B cell (primary cell): Measurements from ENCODE around the gene LYRM2.
"Not testable (repeated sequence)": the region's sequence is repeated elsewhere in the genome, so short reads cannot be mapped to it uniquely, and the experiment has no call there.

ENCODE experiments used
- EZH2 ChIP-seq: IDR thresholded peaks from 2 replicates; pipeline ENCODE4 v1.6.1; 2012; ENCODE audit warnings: borderline replicate concordance, low read depth, mild to moderate bottlenecking, moderate library complexity, low read length; ENCODE audit not compliant: insufficient read depth, poor library complexity, severe bottlenecking
- TF ChIP-seq, protein P1 (sequence below): fragments of 200-600 bp; IDR thresholded peaks from one replicate; pipeline ENCODE4 v1.8.0; 2022; ENCODE audit warnings: antibody characterized with exemption, mild to moderate bottlenecking

DNA sequence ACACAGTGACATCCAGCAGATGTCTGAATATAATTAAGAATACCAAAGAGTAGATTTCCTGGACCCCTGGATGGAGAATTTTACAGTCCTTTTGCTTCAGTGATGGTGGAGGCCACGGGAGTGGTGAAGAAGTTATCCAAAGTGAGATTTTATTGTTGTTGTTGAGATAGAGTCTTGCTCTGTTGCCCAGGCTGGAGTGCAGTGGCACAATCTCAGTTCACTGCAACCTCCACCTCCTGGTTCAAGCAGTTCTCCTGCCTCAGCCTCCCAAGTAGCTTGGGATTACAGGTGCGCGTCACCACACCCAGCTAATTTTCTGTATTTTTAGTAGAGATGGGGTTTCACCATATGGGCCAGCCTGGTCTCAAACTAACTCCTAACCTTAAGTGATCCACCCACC is 3.0 kb upstream of the LYRM2 start:
- TF ChIP-seq, protein P1, sequence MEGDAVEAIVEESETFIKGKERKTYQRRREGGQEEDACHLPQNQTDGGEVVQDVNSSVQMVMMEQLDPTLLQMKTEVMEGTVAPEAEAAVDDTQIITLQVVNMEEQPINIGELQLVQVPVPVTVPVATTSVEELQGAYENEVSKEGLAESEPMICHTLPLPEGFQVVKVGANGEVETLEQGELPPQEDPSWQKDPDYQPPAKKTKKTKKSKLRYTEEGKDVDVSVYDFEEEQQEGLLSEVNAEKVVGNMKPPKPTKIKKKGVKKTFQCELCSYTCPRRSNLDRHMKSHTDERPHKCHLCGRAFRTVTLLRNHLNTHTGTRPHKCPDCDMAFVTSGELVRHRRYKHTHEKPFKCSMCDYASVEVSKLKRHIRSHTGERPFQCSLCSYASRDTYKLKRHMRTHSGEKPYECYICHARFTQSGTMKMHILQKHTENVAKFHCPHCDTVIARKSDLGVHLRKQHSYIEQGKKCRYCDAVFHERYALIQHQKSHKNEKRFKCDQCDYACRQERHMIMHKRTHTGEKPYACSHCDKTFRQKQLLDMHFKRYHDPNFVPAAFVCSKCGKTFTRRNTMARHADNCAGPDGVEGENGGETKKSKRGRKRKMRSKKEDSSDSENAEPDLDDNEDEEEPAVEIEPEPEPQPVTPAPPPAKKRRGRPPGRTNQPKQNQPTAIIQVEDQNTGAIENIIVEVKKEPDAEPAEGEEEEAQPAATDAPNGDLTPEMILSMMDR = not testable (repeated sequence)
- TF ChIP-seq EZH2 = not testable (repeated sequence)
